Measurements from ENCODE around the gene PPP2R5A. TPM values are rescaled to one million over a fixed set of nuclear protein-coding genes. Genes with fewer than 3 reads are reported as not detected.

The PPP2R5A gene
- total RNA-seq, 2 experiments from 2014 or later, result 42.7 to 44.0 TPM

DNA sequence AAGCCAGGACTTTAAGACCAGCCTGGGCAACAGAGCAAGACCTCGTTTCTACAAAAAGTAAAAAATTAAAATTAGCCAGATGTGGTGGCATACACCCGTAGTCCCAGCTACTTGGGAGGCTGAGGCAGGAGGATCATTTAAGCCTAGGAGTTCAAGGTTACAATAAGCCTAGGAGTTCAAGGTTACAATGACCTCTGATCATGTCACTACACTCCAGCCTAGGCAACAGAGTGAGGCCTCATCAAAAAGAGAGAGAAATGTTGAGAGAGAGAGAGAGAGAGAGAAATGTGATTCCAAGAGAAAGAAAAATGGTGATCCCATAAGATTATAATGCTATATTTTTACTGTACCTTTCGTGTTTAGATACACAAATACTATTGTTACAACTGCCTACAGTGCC, 69.3 kb downstream of the PPP2R5A start:
- Mint-ChIP-seq H3K4me3 (no peak overlapping the region), H3K4me1 (peaks cover 9% of the 10 kb centered on the region), H3K9me3 (ENCODE audit: low read depth) (no peaks in the 10 kb centered on the region), H3K27ac (no peak overlapping the region), H3K27me3 (no peaks in the 10 kb centered on the region), H3K36me3 (peaks cover 36% of the 10 kb centered on the region)
- ATAC-seq (no peak), DNase-seq (no peak)
- CTCF ChIA-PET, result no interaction called here

DNA sequence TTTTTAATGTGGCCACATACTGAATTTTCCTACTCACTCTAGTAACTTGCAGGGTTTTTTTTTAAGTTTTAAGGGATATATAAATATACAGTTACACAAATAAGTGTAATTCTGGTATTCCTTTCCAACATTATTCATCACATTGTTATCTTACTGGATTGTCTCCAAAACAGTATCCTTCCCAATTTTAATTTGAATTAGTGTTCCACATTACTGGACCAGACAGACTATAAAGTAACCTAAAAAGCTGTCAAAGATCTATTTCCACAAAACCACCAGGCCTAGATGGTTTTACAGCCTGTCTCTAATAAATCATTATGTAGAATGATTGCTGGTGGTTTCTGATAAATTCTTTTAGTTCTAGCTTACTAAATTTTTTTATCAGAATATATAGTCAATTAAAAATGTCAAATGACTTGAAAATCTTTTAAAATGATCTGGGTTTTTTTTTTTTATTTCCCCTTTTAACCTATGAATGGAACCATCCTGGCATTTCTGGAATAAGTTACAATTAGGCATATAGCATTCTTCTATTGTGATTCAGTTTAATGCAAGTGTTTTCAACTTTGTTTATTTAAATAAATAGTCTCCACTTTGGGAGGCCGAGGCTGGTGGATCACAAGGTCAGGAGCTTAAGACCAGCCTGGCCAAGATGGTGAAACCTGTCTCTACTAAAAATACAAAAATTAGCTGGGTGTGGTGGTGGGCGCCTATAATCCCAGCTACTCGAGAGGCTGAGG, 70.2 kb downstream of the PPP2R5A start:
- ATAC-seq, result no peak

DNA sequence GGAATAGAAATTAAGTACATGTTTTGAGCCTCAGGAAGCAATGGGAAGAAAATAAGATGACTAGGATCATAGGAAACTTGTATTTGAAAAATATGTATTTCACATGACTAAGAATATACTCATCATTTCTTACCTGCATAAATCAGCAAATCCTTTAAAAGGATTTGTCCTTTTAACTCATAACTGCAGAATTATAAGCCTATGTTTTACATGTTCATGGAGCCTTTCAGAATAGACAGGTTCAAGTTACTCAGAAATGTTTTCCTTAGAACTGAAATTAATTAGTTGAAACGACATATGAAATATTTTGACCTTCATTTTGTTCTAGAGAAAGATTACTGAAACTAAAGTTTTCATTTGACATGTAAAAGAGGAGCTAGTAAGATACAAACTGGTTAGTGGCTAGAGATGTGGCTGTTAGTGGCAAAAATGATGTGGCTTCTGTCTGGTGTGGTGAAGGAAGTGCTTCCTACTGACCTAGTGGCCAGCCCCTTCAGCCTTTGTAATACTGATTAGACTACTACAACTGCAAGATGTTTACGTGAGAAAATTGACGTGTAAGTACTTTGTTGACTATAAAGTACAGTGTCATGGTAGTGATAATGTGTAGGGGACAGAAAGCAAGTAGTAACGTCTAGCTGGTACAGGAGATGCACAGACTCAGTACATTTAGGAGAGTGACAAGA, 74.7 kb downstream of the PPP2R5A start:
- H3K27me3 Mint-ChIP-seq, result no peaks in the 10 kb centered on the region
- H3K36me3 Mint-ChIP-seq, result peaks cover 36% of the 10 kb centered on the region
- peak overlapping the region; percentile 74 for H3K27ac Mint-ChIP-seq
- CTCF ChIA-PET, result interaction anchor here (0.7 to 2.0 kb wide), 7 partner anchors 13 to 325 kb away, joined by 3 to 8 read pairs (median 3); partner anchors contain the start of genes DTL and INTS7
- H3K9me3 Mint-ChIP-seq (ENCODE audit: low read depth), result no peaks in the 10 kb centered on the region
- peaks cover 19% of the 10 kb centered on the region for H3K4me1 Mint-ChIP-seq
- ATAC-seq (peak; percentile 92), DNase-seq (peak; percentile 72)
- H3K4me3 Mint-ChIP-seq, result no peak overlapping the region

More for the DNA sequence above, 70.2 kb downstream of the PPP2R5A start:
- Mint-ChIP-seq H3K27me3 (no peaks in the 10 kb centered on the region), H3K9me3 (ENCODE audit: low read depth) (no peaks in the 10 kb centered on the region), H3K36me3 (peaks cover 37% of the 10 kb centered on the region), H3K4me1 (peaks cover 18% of the 10 kb centered on the region), H3K27ac (no peak overlapping the region), H3K4me3 (no peak overlapping the region)
- no peak for DNase-seq
- CTCF ChIA-PET, result interaction anchor here (0.8 to 1.1 kb wide), 2 partner anchors 64 to 321 kb away, joined by 3 read pairs; no protein-coding TSS in a partner anchor

DNA sequence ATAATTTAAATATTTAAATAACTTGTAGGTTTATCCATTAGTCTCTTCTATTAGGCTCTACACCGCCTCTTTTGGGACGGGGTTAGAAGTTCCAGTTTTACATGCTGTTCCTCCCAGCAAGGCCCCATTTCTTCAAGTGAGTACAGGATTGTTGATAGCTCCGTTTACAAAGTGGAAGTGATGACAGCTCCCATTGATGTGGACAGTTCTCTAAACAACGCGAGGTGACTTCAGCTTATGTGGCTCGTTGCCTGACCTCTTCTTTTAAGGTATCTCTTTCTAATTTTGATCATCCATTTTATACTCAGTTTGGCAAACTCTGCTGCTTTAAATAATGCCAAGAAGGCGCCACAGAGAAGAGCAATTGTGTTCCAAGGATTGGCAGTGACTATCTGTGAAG, 79.8 kb downstream of the PPP2R5A start:
- H3K4me1 Mint-ChIP-seq, result peaks cover 9% of the 10 kb centered on the region
- H3K27ac Mint-ChIP-seq, result no peak overlapping the region

DNA sequence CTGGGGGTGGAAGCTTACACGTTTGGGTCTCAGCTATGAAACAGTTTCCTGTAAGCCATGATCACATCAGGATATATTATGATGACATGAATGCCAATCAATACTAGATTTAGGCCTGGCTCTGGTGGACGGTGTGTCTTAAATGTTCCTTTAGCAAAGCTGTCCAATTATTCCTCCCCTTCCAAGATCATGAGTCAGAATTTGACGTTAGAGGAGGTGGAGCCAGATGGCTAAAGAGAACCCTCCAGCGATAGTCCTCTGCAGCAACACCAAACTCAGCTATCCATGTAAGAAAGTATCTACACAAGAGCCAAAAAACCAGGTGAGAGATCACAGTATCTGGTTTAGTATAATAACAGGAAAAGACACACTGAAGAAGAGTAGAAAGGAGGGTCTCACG, 81.7 kb downstream of the PPP2R5A start:
- peak overlapping the region; percentile 20 for H3K27ac Mint-ChIP-seq
- ATAC-seq, result no peak
- H3K9me3 Mint-ChIP-seq (ENCODE audit: low read depth), result no peaks in the 10 kb centered on the region
- DNase-seq, result no peak
- H3K4me3 Mint-ChIP-seq, result no peak overlapping the region
- H3K4me1 Mint-ChIP-seq, result peaks cover 1% of the 10 kb centered on the region
- H3K27me3 Mint-ChIP-seq, result no peaks in the 10 kb centered on the region
- CTCF ChIA-PET, result interaction anchor here (0.7 to 6.8 kb wide), 14 partner anchors 10 to 332 kb away, joined by 3 to 59 read pairs (median 6); partner anchors contain the start of genes DTL and INTS7
- H3K36me3 Mint-ChIP-seq, result peaks cover 40% of the 10 kb centered on the region

More for the DNA sequence above, 79.8 kb downstream of the PPP2R5A start:
- DNase-seq, result no peak
- peaks cover 40% of the 10 kb centered on the region for H3K36me3 Mint-ChIP-seq
- H3K27me3 Mint-ChIP-seq, result no peaks in the 10 kb centered on the region
- H3K4me3 Mint-ChIP-seq, result no peak overlapping the region
- CTCF ChIA-PET, result interaction anchor here (1.1 to 6.8 kb wide), 8 partner anchors 10 to 684 kb away, joined by 4 to 59 read pairs (median 10); partner anchors contain the start of genes DTL and INTS7
- ATAC-seq, result no peak
- no peaks in the 10 kb centered on the region for H3K9me3 Mint-ChIP-seq (ENCODE audit: low read depth)

DNA sequence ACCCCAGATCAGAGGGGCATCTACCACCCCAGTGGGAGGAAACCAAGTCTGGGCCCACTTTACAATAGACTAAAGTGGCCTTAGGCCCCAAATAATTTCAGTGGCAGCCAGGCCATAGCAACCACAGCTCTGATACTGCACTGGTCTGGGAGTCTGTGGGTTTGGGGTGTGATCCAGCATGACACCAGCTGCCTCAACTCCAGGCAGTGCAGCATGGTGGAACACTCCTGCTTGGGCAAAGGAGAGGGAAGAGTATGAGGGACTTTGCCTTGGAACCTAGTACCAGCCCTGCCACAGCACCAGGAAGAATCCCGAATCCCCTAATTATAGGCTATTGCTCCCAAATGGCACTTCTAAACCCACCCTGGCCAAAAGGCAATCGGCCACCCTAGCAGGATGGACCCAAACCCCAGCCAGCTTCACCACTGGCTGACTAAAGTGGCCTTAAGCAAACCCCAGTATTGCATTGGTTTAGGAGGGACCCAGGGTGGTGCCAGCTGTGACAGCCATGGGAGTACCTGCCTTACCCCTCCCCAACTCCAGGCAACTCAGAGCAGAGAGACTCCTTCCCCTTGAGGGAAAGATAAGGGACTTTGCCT, 82.4 kb downstream of the PPP2R5A start:
- Mint-ChIP-seq H3K9me3 (ENCODE audit: low read depth) (no peaks in the 10 kb centered on the region), H3K36me3 (peaks cover 45% of the 10 kb centered on the region), H3K4me1 (peaks cover 1% of the 10 kb centered on the region), H3K4me3 (no peak overlapping the region), H3K27ac (no peak overlapping the region), H3K27me3 (no peaks in the 10 kb centered on the region)
- CTCF ChIA-PET, result interaction anchor here (0.5 to 6.8 kb wide), 17 partner anchors 9 to 687 kb away, joined by 3 to 59 read pairs (median 5); partner anchors contain the start of genes DTL, INTS7 and NENF
- DNase-seq, result no peak
- ATAC-seq, result peak; percentile 42

DNA sequence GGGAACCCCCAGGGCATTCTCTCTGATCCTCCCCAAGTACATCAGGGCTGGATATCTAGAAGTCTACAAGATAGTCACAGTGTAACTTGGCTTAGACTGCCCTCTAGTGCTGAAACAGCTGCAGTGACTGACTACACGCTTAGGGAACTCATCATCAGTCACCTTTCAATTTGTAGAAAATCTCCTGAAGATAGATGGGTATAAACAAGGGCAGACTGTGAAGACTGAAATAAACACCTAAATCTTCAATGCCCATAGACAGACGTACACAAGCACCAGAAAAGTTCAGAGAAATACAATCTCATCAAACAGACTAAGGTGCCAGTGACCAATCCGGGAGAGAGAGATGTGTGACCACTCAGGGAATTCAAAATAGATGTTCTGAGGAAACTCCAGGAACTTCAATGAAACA, 82.9 kb downstream of the PPP2R5A start:
- peaks cover 49% of the 10 kb centered on the region for H3K36me3 Mint-ChIP-seq
- ATAC-seq (peak; percentile 96), DNase-seq (peak; percentile 75)
- CTCF ChIA-PET, result interaction anchor here (0.5 to 6.8 kb wide), 16 partner anchors 9 to 687 kb away, joined by 3 to 59 read pairs (median 6); partner anchors contain the start of genes DTL, INTS7 and NENF
- no peak overlapping the region for H3K4me3 Mint-ChIP-seq
- H3K9me3 Mint-ChIP-seq (ENCODE audit: low read depth), result no peaks in the 10 kb centered on the region
- H3K27me3 Mint-ChIP-seq, result no peaks in the 10 kb centered on the region
- peaks cover 1% of the 10 kb centered on the region for H3K4me1 Mint-ChIP-seq
- H3K27ac Mint-ChIP-seq, result no peak overlapping the region

DNA sequence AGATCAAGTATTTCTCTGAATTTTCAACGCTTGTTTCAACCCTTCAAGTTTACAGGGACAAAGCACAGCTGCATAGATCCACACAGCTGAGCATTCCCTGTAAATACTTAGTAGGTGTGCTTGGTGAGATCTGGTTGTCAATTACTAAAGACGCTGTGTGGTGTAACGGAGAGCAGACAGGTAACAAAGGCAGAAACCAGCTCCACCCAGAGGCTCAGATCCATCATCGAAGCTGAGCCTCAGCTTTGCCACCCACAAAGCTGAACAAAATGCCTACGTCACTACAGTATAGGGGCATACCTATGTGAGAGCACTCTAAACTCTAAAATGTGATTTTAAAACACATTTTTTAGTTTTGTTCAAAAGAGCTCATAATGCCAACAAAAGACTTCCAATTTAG, 90.8 kb downstream of the PPP2R5A start:
- Mint-ChIP-seq H3K4me1 (peaks cover 8% of the 10 kb centered on the region), H3K9me3 (ENCODE audit: low read depth) (no peaks in the 10 kb centered on the region), H3K27ac (no peak overlapping the region), H3K36me3 (peaks cover 69% of the 10 kb centered on the region), H3K4me3 (no peak overlapping the region), H3K27me3 (no peaks in the 10 kb centered on the region)
- CTCF ChIA-PET, result interaction anchor here (1.3 to 3.0 kb wide), 4 partner anchors 8 to 305 kb away, joined by 3 to 15 read pairs (median 4); no protein-coding TSS in a partner anchor
- ATAC-seq (no peak), DNase-seq (no peak)

DNA sequence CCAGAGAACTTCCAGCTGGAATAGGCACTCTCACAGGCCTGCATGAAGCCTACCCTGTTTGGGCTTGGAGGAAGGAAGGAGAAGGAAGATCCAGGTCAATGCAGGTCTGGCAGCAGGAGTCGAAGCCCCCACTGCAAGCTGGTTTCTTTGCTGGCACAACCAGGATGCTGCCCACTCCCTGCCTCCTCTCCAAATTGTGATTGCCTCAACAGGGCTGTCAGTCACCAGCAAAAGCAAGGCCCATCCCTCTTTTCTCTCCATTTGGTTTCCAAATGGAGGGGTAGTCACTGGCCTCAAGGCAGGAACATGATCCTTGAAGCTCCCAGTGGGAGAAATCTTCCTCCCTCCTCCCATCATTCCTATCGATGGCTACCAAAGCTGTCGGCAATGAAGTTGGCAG, 92.4 kb downstream of the PPP2R5A start:
- Mint-ChIP-seq H3K27me3 (no peaks in the 10 kb centered on the region), H3K4me3 (no peak overlapping the region), H3K36me3 (peaks cover 54% of the 10 kb centered on the region), H3K27ac (no peak overlapping the region), H3K4me1 (peaks cover 8% of the 10 kb centered on the region), H3K9me3 (ENCODE audit: low read depth) (no peaks in the 10 kb centered on the region)
- CTCF ChIA-PET, result interaction anchor here (0.8 to 3.2 kb wide), 3 partner anchors 10 to 697 kb away, joined by 3 to 15 read pairs (median 14); no protein-coding TSS in a partner anchor
- DNase-seq (no peak), ATAC-seq (no peak)

DNA sequence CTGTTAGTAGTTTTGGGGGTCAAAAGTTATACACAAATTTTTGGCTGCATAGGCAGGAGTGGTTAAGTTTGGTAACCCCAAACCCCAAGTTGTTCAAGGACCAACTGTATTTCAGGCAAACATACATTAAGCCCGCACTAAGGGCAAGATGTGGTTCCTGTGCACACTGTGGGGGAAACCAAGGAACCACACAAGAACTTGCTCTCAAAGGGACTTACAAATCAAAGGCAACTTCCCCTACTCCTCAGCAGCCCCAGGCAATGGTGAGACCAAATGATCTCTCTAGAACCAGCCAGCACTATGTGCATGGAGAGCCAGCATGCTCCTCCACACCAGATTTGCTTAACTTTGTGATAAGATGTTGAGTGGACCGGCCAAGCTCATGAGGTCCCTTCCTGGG, 94.2 kb downstream of the PPP2R5A start:
- Mint-ChIP-seq H3K27ac (no peak overlapping the region), H3K4me1 (peaks cover 8% of the 10 kb centered on the region), H3K27me3 (no peaks in the 10 kb centered on the region), H3K4me3 (no peak overlapping the region), H3K9me3 (ENCODE audit: low read depth) (no peaks in the 10 kb centered on the region), H3K36me3 (peaks cover 43% of the 10 kb centered on the region)
- no peak for DNase-seq
- CTCF ChIA-PET, result interaction anchor here (3.2 kb wide), 1 partner anchor 76 kb away, joined by 14 read pairs; no protein-coding TSS in a partner anchor
- no peak for ATAC-seq

DNA sequence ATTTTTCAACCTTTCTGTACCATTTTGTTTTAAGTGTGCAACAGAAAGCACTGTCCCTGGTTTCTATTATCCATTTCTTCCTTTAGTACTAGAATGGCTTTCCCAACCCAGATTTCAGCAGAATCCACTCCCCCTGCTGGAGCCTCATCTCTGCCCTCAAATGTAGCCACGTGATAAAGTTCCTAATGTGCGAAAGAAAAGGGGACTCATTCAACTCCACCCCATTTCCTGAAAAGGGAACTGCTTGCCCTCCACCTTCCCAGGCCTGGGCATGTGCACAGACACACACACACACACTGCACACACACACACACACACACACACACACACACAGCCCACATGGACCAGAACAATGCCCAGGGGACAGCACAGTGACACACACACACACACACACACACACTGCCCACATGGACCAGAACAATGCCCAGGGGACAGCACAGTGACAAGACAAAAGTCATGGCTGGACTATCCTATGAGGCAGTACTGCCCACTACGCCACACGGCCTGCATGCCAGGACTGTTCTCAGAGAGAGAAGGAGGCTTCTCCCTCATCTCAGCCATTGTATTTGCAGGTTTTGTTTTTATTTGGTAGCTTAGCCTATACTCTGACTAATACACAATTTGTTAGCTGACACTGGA, 96.3 kb downstream of the PPP2R5A start:
- ATAC-seq (peak; percentile 16), DNase-seq (no peak)
- H3K36me3 Mint-ChIP-seq, result peaks cover 42% of the 10 kb centered on the region
- no peaks in the 10 kb centered on the region for H3K27me3 Mint-ChIP-seq
- no peaks in the 10 kb centered on the region for H3K9me3 Mint-ChIP-seq (ENCODE audit: low read depth)
- no peak overlapping the region for H3K4me3 Mint-ChIP-seq
- CTCF ChIA-PET, result no interaction called here
- no peak overlapping the region for H3K27ac Mint-ChIP-seq
- H3K4me1 Mint-ChIP-seq, result peaks cover 14% of the 10 kb centered on the region

DNA sequence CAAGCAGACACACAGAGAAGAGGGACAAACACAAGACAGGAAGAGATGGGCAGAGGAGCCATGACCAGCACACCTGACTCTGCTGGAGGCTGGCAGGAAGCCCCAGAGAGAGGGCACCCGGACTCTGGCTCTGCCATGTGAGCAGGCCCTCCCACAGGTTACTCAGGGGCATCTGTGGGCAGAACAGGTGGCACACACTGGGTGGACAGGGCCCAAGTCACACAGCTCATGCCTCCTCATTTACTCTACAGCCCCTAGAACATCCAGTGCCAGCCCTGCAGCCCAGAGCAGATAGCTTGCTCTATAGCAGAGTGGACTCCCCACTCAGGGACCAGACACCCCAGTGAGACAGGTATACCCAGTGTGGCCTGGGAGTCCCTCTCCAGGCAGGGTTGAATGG, 100.8 kb downstream of the PPP2R5A start:
- peaks cover 9% of the 10 kb centered on the region for H3K9me3 Mint-ChIP-seq (ENCODE audit: low read depth)
- DNase-seq (no peak), ATAC-seq (no peak)
- CTCF ChIA-PET, result interaction anchor here (1.8 to 2.2 kb wide), 2 partner anchors 18 to 70 kb away, joined by 5 read pairs; no protein-coding TSS in a partner anchor
- no peaks in the 10 kb centered on the region for H3K27me3 Mint-ChIP-seq
- H3K36me3 Mint-ChIP-seq, result peaks cover 48% of the 10 kb centered on the region
- peaks cover 8% of the 10 kb centered on the region for H3K4me1 Mint-ChIP-seq
- no peak overlapping the region for H3K27ac Mint-ChIP-seq
- no peak overlapping the region for H3K4me3 Mint-ChIP-seq
